CD4-positive, alpha-beta T cell treated with Interleukin-2 at 100 ng/mL for 4 hours (primary cell): ENCODE measurements around the gene DMD.
"Not testable (repeated sequence)": the region's sequence is repeated elsewhere in the genome, so short reads cannot be mapped to it uniquely, and the experiment has no call there.

Experiments
- DNase-seq: peaks from one replicate; pipeline ENCODE4 v3.0.0-alpha.2; 2020; ENCODE audit warnings: low spot score

DMD gene

DNA sequence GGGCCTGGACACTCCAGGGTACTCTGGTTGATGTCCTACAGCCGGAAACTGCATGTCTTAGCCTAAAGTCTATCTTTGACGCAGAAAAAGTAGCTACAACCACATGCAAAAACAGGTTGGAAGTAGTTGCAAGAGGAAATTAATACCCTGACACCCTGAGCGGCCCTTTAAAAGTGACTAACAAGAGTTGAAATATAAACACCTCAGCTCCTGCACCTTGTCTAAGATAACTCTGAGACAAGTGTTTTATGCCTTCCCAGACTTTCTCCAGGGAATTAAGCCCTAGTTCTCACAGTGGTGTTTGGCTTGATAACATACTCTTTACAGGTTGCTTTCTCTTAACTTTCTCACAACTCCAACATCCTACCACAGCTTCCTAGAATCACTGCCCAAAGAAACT is 943.1 kb downstream of the DMD start:
- DNase-seq: no peak

GRCh38 chrX:32267796-32268195 is 943.6 kb downstream of the DMD start:
- DNase-seq: no peak

DNA sequence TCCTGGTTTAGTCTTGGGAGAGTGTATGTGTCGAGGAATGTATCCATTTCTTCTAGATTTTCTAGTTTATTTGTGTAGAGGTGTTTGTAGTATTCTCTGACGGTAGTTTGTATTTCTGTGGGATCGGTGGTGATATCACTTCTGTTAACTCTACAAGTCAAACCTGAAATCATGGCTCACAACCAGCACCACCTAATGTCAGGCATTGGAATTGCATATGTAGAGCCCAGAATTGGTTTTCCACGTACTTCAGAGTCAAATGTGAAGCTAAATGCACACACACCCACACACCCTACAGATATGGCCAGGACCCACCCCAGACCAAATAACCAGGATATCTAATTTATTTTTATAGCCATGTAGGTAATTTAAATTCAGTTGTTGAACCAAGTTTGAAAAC is 964.7 kb downstream of the DMD start:
- not testable (repeated sequence) for DNase-seq

GRCh38 chrX:32195611-32196010 is 1015.7 kb downstream of the DMD start:
- no peak for DNase-seq

GRCh38 chrX:32191316-32191715 is 1020.0 kb downstream of the DMD start:
- DNase-seq: no peak

DNA sequence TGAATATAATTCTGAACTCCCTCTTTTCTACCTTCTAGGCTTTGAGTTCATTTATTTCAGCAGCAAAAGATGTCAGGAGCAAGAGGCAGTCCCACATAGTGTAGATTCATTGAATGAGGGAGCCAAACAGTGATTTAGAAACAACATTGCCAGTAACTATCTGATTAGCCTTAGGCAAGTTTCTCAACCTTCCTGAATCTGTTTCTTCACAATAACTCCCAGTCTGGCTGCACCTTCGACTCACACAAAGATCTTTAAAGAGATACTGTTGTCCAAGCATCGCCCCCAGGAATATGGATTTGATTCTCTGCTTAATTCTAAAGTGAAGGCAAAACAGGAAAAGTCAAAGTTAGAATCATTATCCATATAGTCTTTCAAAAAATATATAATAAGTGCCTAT is 1026.2 kb downstream of the DMD start:
- DNase-seq: no peak

DNA sequence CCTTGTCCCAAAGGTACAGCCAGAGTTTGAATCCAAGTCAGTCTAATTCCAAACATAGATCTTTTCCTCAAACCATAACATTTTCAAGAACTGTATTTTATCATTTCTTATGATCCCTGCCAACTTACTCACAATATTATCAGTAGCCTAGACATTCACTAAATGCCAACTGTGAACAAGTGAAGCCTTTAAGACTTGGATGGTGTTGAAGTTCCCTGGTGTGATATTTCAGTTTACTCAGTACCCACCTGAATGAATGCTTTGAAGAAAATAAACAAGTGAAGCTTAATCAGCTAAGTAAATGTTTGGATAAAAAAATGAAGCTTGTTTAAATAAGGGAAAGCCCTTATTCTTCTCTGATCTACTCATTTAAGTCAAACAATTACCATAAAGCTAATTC is 1028.3 kb downstream of the DMD start:
- DNase-seq: no peak

- DNase-seq: no peak
Measured at GRCh38 chrX:32176510-32176909, 1034.8 kb downstream of the DMD start.

- no peak for DNase-seq
Measured at GRCh38 chrX:32170481-32170880, 1040.9 kb downstream of the DMD start.

- DNase-seq: no peak
Measured at GRCh38 chrX:32155044-32155638, 1056.2 kb downstream of the DMD start.

GRCh38 chrX:32153585-32153984 is 1057.8 kb downstream of the DMD start:
- DNase-seq: no peak

GRCh38 chrX:32150141-32150540 is 1061.2 kb downstream of the DMD start:
- DNase-seq: no peak

- DNase-seq: no peak
Measured at GRCh38 chrX:32141841-32142240, 1069.5 kb downstream of the DMD start.

GRCh38 chrX:32139476-32139875 is 1071.9 kb downstream of the DMD start:
- DNase-seq: no peak

- DNase-seq: no peak
Measured at GRCh38 chrX:32137525-32137924, 1073.8 kb downstream of the DMD start.

GRCh38 chrX:32126997-32127396 is 1084.4 kb downstream of the DMD start:
- no peak for DNase-seq

DNA sequence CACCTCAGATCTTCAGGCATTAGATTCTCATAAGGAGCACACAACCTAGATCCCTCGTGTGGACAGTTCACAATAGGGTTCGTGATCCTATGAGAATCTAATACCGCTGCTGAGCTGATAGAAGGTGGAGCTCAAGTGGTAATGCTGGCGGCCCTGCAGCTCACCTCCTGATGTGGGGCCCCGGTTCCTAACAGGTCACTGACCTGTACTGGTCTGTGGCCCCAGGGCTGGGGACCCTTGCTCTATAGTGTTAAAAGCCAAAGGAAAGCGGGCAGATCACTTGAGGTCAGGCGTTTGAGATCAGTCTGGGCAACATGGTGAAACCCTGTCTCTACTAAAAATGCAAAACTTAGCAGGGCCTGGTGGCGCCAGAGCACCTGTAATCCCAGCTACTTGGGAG is 1092.5 kb downstream of the DMD start:
- DNase-seq: no peak

- DNase-seq: no peak
Measured at GRCh38 chrX:32116047-32116446, 1095.3 kb downstream of the DMD start.

DNA sequence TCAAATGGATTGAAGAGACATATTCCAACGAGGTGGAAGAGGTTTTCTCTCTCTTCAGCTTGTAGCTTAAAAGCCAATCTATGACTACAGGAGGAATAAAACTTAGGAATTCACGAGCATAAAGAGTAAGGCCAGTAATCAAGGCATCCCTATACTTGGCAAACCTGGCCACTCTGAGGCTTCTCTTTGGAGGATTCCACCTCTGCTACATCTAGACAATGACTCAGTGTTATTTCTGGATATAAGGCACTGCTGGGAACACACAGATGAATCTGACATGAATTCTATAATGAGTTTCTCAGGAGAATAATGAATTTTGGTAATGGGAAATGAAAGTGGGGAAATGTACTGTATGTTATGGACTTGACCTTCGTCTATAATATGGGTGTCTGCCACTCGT is 1123.7 kb downstream of the DMD start:
- no peak for DNase-seq

- DNase-seq: no peak
Measured at GRCh38 chrX:32084757-32085156, 1126.6 kb downstream of the DMD start.

DNA sequence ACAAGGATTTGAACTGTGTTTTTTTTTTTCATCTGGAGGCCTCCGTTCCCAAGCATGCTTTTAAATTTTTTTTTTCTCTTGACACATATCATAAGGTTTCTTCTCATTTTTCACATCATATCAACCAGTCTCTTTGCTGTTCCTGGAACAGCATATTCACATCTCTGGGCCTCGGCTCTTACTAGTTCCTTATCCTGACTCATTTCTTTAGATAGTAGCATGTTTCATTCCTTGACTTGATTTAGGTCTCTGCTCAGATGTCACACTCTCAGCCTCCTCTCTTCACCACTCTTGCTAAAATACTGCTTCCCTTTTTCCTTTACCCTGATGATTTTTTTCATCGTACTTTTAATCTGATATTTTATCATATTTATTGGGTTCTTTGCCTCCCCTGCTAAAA is 1163.1 kb downstream of the DMD start:
- DNase-seq: no peak

DNA sequence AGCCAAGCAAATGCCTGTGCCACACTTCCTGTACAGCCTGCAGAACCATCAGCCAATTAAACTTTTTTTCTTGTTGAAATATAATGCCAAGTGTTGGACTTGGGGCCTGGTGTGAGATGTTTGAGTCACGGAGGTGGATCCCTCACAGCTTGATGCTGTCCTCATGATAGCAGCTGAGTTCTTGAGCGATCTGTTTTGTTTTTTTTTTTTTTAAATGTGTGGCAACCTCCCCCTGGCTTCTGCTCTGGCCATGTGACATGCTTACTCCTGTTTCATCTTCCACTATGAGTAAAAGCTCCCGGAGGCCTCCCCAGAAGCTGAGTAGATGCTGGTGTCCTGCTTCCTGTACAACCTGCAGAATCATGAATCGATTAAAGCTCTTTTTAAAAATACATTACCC is 1166.2 kb downstream of the DMD start:
- no peak for DNase-seq

DNA sequence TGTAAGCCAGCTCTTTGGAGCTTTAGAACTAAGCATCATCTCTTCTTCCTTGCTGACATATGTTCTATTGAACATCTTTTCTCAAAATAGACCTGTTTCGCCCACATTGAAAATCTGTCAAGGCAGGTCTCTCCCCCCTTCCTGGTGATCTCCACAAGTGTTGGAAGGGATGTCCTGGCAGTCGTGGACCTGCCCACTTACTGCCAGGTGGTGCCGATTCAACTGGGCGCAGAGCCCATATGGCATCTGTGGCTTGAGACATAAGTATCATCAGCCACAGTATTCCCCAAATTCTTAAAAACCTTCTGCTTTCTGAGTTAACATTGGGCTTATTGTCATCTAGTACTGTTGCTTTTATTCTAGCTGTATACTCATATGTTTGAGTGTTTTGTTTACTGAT is 1170.2 kb downstream of the DMD start:
- DNase-seq: no peak

GRCh38 chrX:32026772-32027171 is 1184.6 kb downstream of the DMD start:
- DNase-seq: no peak

GRCh38 chrX:32024072-32024471 is 1187.3 kb downstream of the DMD start:
- DNase-seq: no peak
